OCI-LY7 (cell line): ENCODE data around the gene SASH1. TPM values are rescaled to one million over a fixed set of nuclear protein-coding genes. Genes with fewer than 3 reads are reported as not detected.

Experiments used
- BruUV-seq: library from RNA; stranded (reverse); fragments of 400-500 nt; replicated peaks from 2 replicates; lab custom pipeline; 2021; lab: Mats Ljungman, UMichigan
- CTCF ChIA-PET: fragments of 300-600 bp; sonication (Branson Sonifier 250); formaldehyde crosslinking; loops from one replicate; lab custom pipeline; 2022; ENCODE audit warnings: antibody characterized with exemption; ENCODE audit not compliant: unreplicated experiment; lab: Charles Lee
- POLR2A ChIA-PET: fragments of 300-600 bp; sonication (Branson Sonifier 250); formaldehyde crosslinking; loops from one replicate; lab custom pipeline; 2022; ENCODE audit warnings: antibody characterized with exemption; lab: Charles Lee
- DNase-seq: peaks from one replicate; pipeline ENCODE4 v3.0.0-alpha.2; 2015; ENCODE audit warnings: low spot score
- H2AFZ ChIP-seq: fragments of 200-600 bp; sonication (generic), shearing (Covaris generic); 2 replicates; pipeline ENCODE4 v1.6.1; 2014; ENCODE audit warnings: mild to moderate bottlenecking, antibody characterized with exemption, low read length, moderate library complexity
- H3K27ac ChIP-seq: fragments of 200-600 bp; sonication (generic); 2 replicates; pipeline ENCODE4 v1.5.1; 2014; ENCODE audit warnings: mixed run types, low read depth, mild to moderate bottlenecking, moderate library complexity, low read length, inconsistent platforms; ENCODE audit not compliant: poor library complexity, severe bottlenecking
- H3K36me3 ChIP-seq: fragments of 200-600 bp; sonication (generic); 2 replicates; pipeline ENCODE4 v1.6.1; 2014; ENCODE audit warnings: mild to moderate bottlenecking, antibody characterized with exemption, low read length, moderate library complexity, mixed read lengths; ENCODE audit not compliant: insufficient read depth
- H3K4me1 ChIP-seq: fragments of 200-600 bp; sonication (generic); 2 replicates; pipeline ENCODE4 v1.5.1; 2014; ENCODE audit warnings: mild to moderate bottlenecking, low read length; ENCODE audit not compliant: insufficient read depth, poor library complexity, severe bottlenecking
- H3K4me2 ChIP-seq: fragments of 200-600 bp; sonication (generic); 2 replicates; pipeline ENCODE4 v1.6.1; 2014; ENCODE audit warnings: mild to moderate bottlenecking, low read length
- H3K4me3 ChIP-seq: fragments of 200-600 bp; sonication (generic); 2 replicates; pipeline ENCODE4 v1.5.1; 2014; ENCODE audit warnings: mild to moderate bottlenecking, low read depth, low read length; ENCODE audit not compliant: poor library complexity, severe bottlenecking
- H3K79me2 ChIP-seq: fragments of 200-600 bp; sonication (generic); 2 replicates; pipeline ENCODE4 v1.6.1; 2016; ENCODE audit warnings: low read depth, mild to moderate bottlenecking, low read length, moderate library complexity, mixed read lengths; ENCODE audit not compliant: insufficient read depth
- H3K9me2 ChIP-seq: fragments of 200-600 bp; sonication (generic); 2 replicates; pipeline ENCODE4 v1.6.1; 2016; ENCODE audit warnings: mild to moderate bottlenecking, low read length, mixed read lengths; ENCODE audit not compliant: insufficient read depth
- H3K9me3 ChIP-seq: fragments of 200-600 bp; sonication (generic); 2 replicates; pipeline ENCODE4 v1.6.1; 2014; ENCODE audit warnings: mild to moderate bottlenecking, mixed run types, low read length, mixed read lengths
- H4K20me1 ChIP-seq: fragments of 200-600 bp; sonication (generic); 2 replicates; pipeline ENCODE4 v1.6.1; 2014; ENCODE audit warnings: mild to moderate bottlenecking, antibody characterized with exemption, low read length, moderate library complexity, mixed read lengths; ENCODE audit not compliant: insufficient read depth
- CTCF ChIP-seq: fragments of 200-600 bp; sonication (generic); conservative IDR thresholded peaks from 2 replicates; pipeline ENCODE4 v1.5.1; 2014; ENCODE audit warnings: mild to moderate bottlenecking, antibody characterized with exemption, low read length, moderate library complexity, mixed read lengths
- EZH2phosphoT487 ChIP-seq: fragments of 200-600 bp; sonication (generic); IDR thresholded peaks from 2 replicates; pipeline ENCODE4 v1.6.1; 2018; ENCODE audit warnings: low read depth, borderline replicate concordance, mild to moderate bottlenecking, mixed run types, antibody characterized with exemption, low read length, moderate library complexity, mixed read lengths
- intact Hi-C: fragments of 100-400 bp; cut with micrococcal nuclease; formaldehyde crosslinking; loops from one replicate; pipeline ENCODE4 v1.10.0; 2022; ENCODE audit not compliant: unreplicated experiment
- total RNA-seq, 2 experiments: library from RNA; depleted of rRNA in 1 of 2; stranded (reverse); fragments of >200 nt in 1 of 2; shearing (Covaris generic) in 1 of 2; gene quantifications; 2 replicates each; pipeline ENCODE4 v1.2.3, GENCODE V29; 2014 to 2022

SASH1 gene
- total RNA-seq, 2 experiments from 2014 or later: not detected

DNA sequence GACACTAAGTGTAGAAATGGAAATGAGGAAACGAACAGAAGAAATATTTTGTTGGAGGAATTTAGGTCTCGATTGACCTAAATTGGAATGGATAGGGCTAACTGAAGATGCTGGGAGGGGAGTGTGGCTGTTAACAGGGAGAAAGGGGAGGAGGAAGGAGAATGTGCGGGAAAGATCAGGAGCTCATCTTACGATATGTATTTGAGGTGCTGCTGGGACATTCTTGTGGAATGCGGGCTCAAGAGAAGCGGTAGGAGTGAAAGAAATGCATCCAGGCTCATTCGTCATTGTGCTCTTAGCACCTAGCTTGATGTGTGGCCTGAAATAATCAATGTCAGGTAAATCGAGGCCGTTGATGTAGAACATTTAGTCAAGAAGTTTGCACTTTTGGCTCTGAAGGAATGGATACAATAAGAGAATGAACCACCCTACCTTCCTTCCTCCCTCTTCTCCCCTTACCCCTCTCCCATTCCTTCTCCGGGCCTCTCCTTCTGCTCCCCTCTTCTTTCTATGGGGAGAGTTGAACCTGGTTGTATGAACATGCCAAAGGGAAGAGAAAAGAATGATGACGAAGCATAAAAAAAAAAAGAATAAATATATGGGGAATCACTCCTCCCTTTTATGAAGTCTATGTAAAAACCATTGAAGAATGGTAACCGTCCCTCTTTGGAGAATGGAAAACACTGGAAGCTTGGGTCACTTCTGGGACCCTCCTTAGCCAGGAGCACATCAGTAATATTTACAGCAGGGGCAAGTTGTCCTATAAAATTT, 70.9 kb downstream of the SASH1 start:
- CTCF ChIA-PET: no interaction called here
- Histone ChIP-seq H4K20me1 (no peaks in the 10 kb centered on the region), H3K9me3 (no peaks in the 10 kb centered on the region), H3K9me2 (no peaks in the 10 kb centered on the region), H2AFZ (no peak overlapping the region), H3K27ac (no peak overlapping the region), H3K4me2 (no peak overlapping the region), H3K4me3 (no peak overlapping the region), H3K36me3 (no peaks in the 10 kb centered on the region), H3K79me2 (no peaks in the 10 kb centered on the region), H3K4me1 (no peaks in the 10 kb centered on the region)
- TF ChIP-seq CTCF (no peak), EZH2phosphoT487 (no peak)
- DNase-seq: no peak
- POLR2A ChIA-PET: interaction anchor here (0.7 kb wide), 1 partner anchor 39 kb away, joined by 4 read pairs; no protein-coding TSS in a partner anchor
- BruUV-seq: no TSS peak
- intact Hi-C loops: no loop called here

DNA sequence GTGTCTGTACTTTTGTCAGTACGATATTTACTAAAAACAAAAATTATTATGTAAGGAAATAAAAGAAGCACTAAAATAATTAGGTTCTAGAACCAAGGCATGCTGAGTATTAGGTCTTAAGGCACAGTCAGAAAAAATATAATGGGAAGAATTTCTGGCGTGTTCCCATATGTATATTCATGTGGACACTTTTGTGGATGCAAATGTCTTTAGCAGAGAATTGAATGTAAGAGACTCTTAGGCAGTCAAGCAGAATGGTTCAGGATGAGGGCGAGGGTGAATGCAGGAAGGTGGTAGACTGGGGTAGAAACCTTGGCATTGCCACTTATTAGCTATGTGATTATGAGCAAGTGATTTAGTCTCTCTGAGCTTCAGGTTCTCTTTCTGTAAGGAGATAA, 71.5 kb downstream of the SASH1 start:
- no TSS peak for BruUV-seq
- CTCF ChIA-PET: no interaction called here
- no peaks in the 10 kb centered on the region for H3K79me2 ChIP-seq

More for the DNA sequence above, 71.5 kb downstream of the SASH1 start:
- Histone ChIP-seq H3K4me3 (no peak overlapping the region), H3K36me3 (no peaks in the 10 kb centered on the region), H3K4me1 (no peaks in the 10 kb centered on the region), H3K4me2 (no peak overlapping the region), H2AFZ (no peak overlapping the region), H3K9me2 (no peaks in the 10 kb centered on the region), H3K9me3 (no peaks in the 10 kb centered on the region), H3K27ac (no peak overlapping the region), H4K20me1 (no peaks in the 10 kb centered on the region)
- POLR2A ChIA-PET: no interaction called here
- no peak for TF ChIP-seq EZH2phosphoT487
- no peak for TF ChIP-seq CTCF
- no peak for DNase-seq
- intact Hi-C loops: no loop called here
